LNCaP clone FGC (cell line): ENCODE data around the gene ZMAT5.

ENCODE experiments used
- DNase-seq: peaks from one replicate; pipeline ENCODE4 v3.0.0-alpha.2; 2011; ENCODE audit warnings: low read depth
- H3K4me3 ChIP-seq: 2 replicates; pipeline ENCODE4 v1.5.1; 2011; ENCODE audit warnings: mild to moderate bottlenecking, low read depth, low read length, control low read depth
- TF ChIP-seq, protein P1 (sequence below): IDR thresholded peaks from 2 replicates; pipeline ENCODE4 v1.5.1; 2012; ENCODE audit warnings: mild to moderate bottlenecking; ENCODE audit not compliant: control insufficient read depth, insufficient read depth; ENCODE audit errors: extremely low read depth

Gene ZMAT5

DNA sequence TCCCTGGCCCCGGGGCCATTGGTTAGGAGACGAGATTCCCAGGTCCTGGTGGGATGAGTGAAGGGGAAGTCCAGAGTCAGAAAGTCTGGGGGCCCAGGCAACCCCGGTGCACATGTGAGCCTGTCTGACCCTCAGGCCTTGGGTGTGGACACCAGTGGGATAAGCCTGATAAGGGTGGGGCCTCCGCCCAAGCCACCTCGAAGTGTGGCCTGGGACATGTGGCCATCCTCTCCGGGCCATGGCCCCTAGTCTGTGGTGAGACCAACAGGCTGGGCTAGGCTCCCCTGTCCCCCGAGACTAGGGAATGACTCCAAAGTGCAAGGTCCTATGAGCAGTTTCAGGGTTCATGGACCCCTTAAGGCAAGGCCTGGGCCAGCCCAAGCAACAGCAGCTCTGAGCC lies 40.7 kb downstream of the ZMAT5 start:
- DNase-seq = no peak
- H3K4me3 ChIP-seq = no peak overlapping the region
- TF ChIP-seq, protein P1, sequence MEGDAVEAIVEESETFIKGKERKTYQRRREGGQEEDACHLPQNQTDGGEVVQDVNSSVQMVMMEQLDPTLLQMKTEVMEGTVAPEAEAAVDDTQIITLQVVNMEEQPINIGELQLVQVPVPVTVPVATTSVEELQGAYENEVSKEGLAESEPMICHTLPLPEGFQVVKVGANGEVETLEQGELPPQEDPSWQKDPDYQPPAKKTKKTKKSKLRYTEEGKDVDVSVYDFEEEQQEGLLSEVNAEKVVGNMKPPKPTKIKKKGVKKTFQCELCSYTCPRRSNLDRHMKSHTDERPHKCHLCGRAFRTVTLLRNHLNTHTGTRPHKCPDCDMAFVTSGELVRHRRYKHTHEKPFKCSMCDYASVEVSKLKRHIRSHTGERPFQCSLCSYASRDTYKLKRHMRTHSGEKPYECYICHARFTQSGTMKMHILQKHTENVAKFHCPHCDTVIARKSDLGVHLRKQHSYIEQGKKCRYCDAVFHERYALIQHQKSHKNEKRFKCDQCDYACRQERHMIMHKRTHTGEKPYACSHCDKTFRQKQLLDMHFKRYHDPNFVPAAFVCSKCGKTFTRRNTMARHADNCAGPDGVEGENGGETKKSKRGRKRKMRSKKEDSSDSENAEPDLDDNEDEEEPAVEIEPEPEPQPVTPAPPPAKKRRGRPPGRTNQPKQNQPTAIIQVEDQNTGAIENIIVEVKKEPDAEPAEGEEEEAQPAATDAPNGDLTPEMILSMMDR = no peak

GRCh38 chr22:29724843-29725242 lies 42.0 kb downstream of the ZMAT5 start:
- H3K4me3 ChIP-seq = no peak overlapping the region
- DNase-seq = no peak
- TF ChIP-seq, protein P1 = no peak

DNA sequence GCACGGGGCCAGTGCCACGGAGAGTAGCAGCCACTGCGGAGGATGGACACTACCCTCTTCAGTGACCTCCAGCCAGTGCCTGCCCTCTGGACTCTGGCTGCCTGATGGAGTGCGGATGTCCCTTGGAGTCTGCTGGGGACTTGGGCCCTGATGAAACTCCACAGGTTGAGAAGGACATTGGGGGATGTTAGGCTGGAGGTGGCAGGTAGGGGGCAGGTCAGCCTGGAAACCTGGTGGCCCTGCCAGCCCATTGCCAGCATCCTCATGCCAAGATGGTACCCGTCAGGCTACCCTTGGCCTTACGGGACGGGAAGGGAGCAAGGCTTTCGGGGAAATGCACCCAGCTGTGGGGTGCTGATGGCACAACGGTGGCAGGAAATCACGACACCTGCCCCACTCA lies 43.0 kb downstream of the ZMAT5 start:
- DNase-seq = no peak
- TF ChIP-seq, protein P1 = no peak
- no peak overlapping the region for H3K4me3 ChIP-seq

GRCh38 chr22:29722587-29722986 lies 44.2 kb downstream of the ZMAT5 start:
- TF ChIP-seq, protein P1 = no peak
- no peak for DNase-seq
- H3K4me3 ChIP-seq = no peak overlapping the region

DNA sequence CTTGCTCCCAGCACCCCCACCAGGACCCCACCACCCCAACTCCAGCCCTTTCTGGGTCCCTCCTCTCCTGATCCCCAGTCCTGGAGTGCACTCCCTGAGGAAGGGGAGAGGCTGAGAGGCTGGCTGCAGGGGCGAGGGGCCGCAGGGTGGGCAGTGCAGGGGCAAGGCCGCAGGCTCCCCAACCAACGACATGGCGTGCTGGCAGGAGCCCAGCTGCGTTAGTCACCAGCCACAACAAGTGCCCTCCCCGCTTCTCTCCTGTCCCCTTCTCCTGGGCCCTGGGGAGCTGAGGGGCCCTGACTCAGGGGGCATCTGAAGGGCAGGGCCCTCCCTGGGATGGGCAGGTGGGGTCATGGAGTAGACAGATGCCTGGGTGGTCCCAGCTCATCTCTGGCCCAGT lies 44.7 kb downstream of the ZMAT5 start:
- H3K4me3 ChIP-seq = no peak overlapping the region
- TF ChIP-seq, protein P1 = no peak
- no peak for DNase-seq

DNA sequence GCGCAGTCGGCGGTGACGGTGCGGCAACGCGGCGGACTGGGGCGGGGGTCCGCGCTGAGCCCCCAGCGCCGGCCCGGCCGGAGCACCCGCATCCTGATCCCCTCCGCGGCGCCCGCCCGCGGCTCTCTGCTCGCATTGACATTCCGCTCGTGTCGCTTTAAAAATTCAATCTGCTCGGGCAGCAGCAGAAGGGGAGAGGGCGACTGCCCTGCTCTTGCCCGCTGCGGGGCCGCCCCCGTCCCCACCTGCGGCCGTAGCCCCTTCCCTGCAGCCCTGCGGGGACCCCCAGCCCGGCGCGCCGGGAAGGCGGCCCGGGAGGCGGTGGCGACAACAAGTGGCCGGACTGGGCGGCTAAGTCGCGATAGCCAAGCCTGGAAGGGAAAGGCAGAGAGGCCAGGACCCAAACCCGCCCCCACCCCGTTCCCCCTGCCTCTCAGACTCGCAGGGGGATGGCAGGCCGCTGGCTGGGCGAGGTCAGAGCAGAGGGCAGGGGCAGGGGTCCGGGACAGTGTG lies 45.9 kb downstream of the ZMAT5 start:
- no peak for DNase-seq
- TF ChIP-seq, protein P1 = no peak
- H3K4me3 ChIP-seq = no peak overlapping the region

GRCh38 chr22:29719899-29720645 lies 46.7 kb downstream of the ZMAT5 start, which contains the start of gene CABP7:
Gene CABP7 (plus strand): TSS chr22:29720003. CDS start chr22:29720425, 422 bp downstream.
- H3K4me3 ChIP-seq = no peak within 1 kb of the TSS
- no peak for DNase-seq
- TF ChIP-seq, protein P1 = no peak
